Keratinocyte (primary cell): Measurements from ENCODE around the gene LSAMP. TPM values are rescaled to one million over a fixed set of nuclear protein-coding genes. Genes with fewer than 3 reads are reported as not detected.

ENCODE experiments used
- DNase-seq: peaks from one replicate; pipeline ENCODE4 v3.0.0-alpha.2; 2011; ENCODE audit warnings: low read depth, missing footprints, low spot score
- FAIRE-seq: peaks from 2 replicates; lab custom pipeline; 2011; peaks lifted over from hg19 to GRCh38; lab: Jason Lieb, UNC
- H2AFZ ChIP-seq: 2 replicates; pipeline ENCODE4 v1.6.0; 2012; ENCODE audit warnings: low read length, control low read depth, inconsistent platforms; ENCODE audit not compliant: control insufficient read depth
- H3K27ac ChIP-seq: 2 replicates; pipeline ENCODE4 v1.5.1; 2011; ENCODE audit warnings: low read length; ENCODE audit not compliant: control insufficient read depth, insufficient read depth
- H3K27me3 ChIP-seq: 3 replicates; pipeline ENCODE4 v1.6.0; 2011; ENCODE audit warnings: low read length; ENCODE audit not compliant: control insufficient read depth, insufficient read depth; ENCODE audit errors: extremely low read depth
- H3K36me3 ChIP-seq, 2 experiments: 2 replicates in 1 of 2; 3 replicates in 1 of 2; pipeline ENCODE4 v1.5.1; 2011; ENCODE audit warnings: low read length in 2 of 2, mild to moderate bottlenecking in 1 of 2; ENCODE audit not compliant: control insufficient read depth in 2 of 2, insufficient read depth in 2 of 2; ENCODE audit errors: extremely low read depth in 1 of 2
- H3K4me1 ChIP-seq: 3 replicates; pipeline ENCODE4 v1.5.1; 2011; ENCODE audit warnings: low read length; ENCODE audit not compliant: control insufficient read depth, insufficient read depth; ENCODE audit errors: extremely low read depth
- H3K4me2 ChIP-seq: 3 replicates; pipeline ENCODE4 v1.6.0; 2011; ENCODE audit warnings: low read depth, low read length; ENCODE audit not compliant: control insufficient read depth, insufficient read depth; ENCODE audit errors: extremely low read depth
- H3K4me3 ChIP-seq, 3 experiments: fragments of 200-600 bp in 1 of 3; sonication (generic) in 1 of 3; 2 replicates in 2 of 3; 3 replicates in 1 of 3; pipeline ENCODE4 v1.5.1; 2011 to 2016; ENCODE audit warnings: low read length in 3 of 3, mild to moderate bottlenecking in 3 of 3, control low read depth in 2 of 3, inconsistent platforms in 1 of 3, low read depth in 1 of 3, mixed read lengths in 1 of 3, mixed run types in 1 of 3, moderate library complexity in 1 of 3; ENCODE audit not compliant: control insufficient read depth in 2 of 3, insufficient read depth in 2 of 3; ENCODE audit errors: extremely low read depth in 1 of 3
- H3K79me2 ChIP-seq: 2 replicates; pipeline ENCODE4 v1.6.0; 2012; ENCODE audit warnings: low read length; ENCODE audit not compliant: control insufficient read depth, insufficient read depth
- H3K9ac ChIP-seq: 3 replicates; pipeline ENCODE4 v1.6.0; 2011; ENCODE audit warnings: low read length; ENCODE audit not compliant: control insufficient read depth, insufficient read depth; ENCODE audit errors: extremely low read depth
- H3K9me1 ChIP-seq: 3 replicates; pipeline ENCODE4 v1.6.0; 2011; ENCODE audit warnings: low read length; ENCODE audit not compliant: control insufficient read depth, insufficient read depth; ENCODE audit errors: extremely low read depth
- H3K9me3 ChIP-seq: 2 replicates; pipeline ENCODE4 v1.5.1; 2012; ENCODE audit warnings: low read depth, low read length; ENCODE audit not compliant: control insufficient read depth
- H4K20me1 ChIP-seq: 3 replicates; pipeline ENCODE4 v1.6.0; 2011; ENCODE audit warnings: low read length; ENCODE audit not compliant: control insufficient read depth, insufficient read depth; ENCODE audit errors: extremely low read depth
- CTCF ChIP-seq, 3 experiments: IDR thresholded peaks in 1 of 3; conservative IDR thresholded peaks in 1 of 3; optimal IDR thresholded peaks in 1 of 3; 2 replicates in 2 of 3; 3 replicates in 1 of 3; pipeline versions ENCODE3 to v1.5.1; 2011; ENCODE audit warnings: low read length in 3 of 3, mild to moderate bottlenecking in 3 of 3, moderate library complexity in 2 of 3, control low read depth in 1 of 3, inconsistent platforms in 1 of 3; ENCODE audit not compliant: insufficient read depth in 2 of 3; ENCODE audit errors: extremely low read depth in 1 of 3
- EZH2 ChIP-seq: IDR thresholded peaks from one replicate; pipeline ENCODE4 v1.6.1; 2012; ENCODE audit warnings: inconsistent platforms, mild to moderate bottlenecking, low read length, moderate library complexity
- dilution Hi-C: fragments of 300-500 bp; cut with MboI; formaldehyde crosslinking; loops from one replicate; pipeline ENCODE4 v1.7.0; 2020; ENCODE audit warnings: low sequenced_read_pairs; ENCODE audit not compliant: extremely low pct_ligation_motif_present
- polyA plus RNA-seq, 5 experiments: library from polyadenylated mRNA; depleted of rRNA in 3 of 5; stranded (reverse) in 3 of 5; stranded (forward) in 1 of 5; unstranded in 1 of 5; fragments of >200 nt; gene quantifications; 1 replicate in 1 of 5; 2 replicates in 3 of 5; 3 replicates in 1 of 5; pipeline versions ENCODE4 v1.2.1 to v1.2.3, GENCODE V29; 2011 to 2012; ENCODE audit warnings: missing spikeins in 2 of 5, low read depth in 1 of 5, low replicate concordance in 1 of 5

The LSAMP gene
- polyA plus RNA-seq, 1 donor (not counting 4 experiments of a cell fraction or from before 2014, with no cell fraction given) = 0.12 TPM

DNA sequence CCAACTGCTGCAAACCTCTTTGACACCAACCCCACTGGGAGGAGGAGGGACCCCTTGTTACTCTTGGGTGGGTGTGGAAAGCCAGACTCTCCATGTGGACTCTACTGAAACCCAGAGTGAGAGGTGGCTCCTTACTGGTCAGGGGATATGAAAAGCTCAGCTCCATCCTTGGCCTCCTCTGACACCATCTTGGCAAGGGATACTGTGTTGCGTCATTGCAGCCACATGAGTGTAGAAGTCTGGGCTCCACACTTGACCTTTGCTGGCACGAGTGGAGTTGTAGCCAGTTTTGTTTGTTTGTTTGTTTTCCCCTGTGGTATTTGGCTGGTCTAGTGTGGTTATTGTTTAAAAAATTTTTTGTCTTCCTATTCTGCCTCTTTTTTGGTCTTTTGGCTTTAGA lies 532.9 kb downstream of the LSAMP start:
- H3K4me2 ChIP-seq = no peak overlapping the region
- dilution Hi-C loops = no loop called here
- no peaks in the 10 kb centered on the region for H3K4me1 ChIP-seq
- TF ChIP-seq EZH2 (no peak), CTCF (optimal IDR thresholded peaks at IDR 0.05 in 1 of 3, IDR thresholded peaks at IDR 0.05 in 1 of 3, conservative IDR thresholded peaks at IDR 0.05 in 1 of 3; ENCODE audit: extremely low read depth in 1 of 3, insufficient read depth in 2 of 3, low read length in 3 of 3) (no peak)
- no peak overlapping the region for H3K9ac ChIP-seq
- no peaks in the 10 kb centered on the region for H3K9me3 ChIP-seq
- DNase-seq = no peak
- no peaks in the 10 kb centered on the region for H4K20me1 ChIP-seq
- H3K36me3 ChIP-seq = no peaks in the 10 kb centered on the region
- no peaks in the 10 kb centered on the region for H3K27me3 ChIP-seq
- no peak for FAIRE-seq
- H3K27ac ChIP-seq = no peak overlapping the region
- no peak overlapping the region for H2AFZ ChIP-seq
- H3K9me1 ChIP-seq = no peaks in the 10 kb centered on the region
- H3K79me2 ChIP-seq = no peaks in the 10 kb centered on the region
- H3K4me3 ChIP-seq = no peak overlapping the region

- Histone ChIP-seq H3K9me3 (no peaks in the 10 kb centered on the region), H3K4me2 (no peak overlapping the region), H3K9me1 (no peaks in the 10 kb centered on the region), H3K4me3 (no peak overlapping the region), H3K9ac (no peak overlapping the region), H3K36me3 (no peaks in the 10 kb centered on the region), H3K4me1 (no peaks in the 10 kb centered on the region), H3K27me3 (no peaks in the 10 kb centered on the region), H3K27ac (no peak overlapping the region), H2AFZ (no peak overlapping the region), H3K79me2 (no peaks in the 10 kb centered on the region), H4K20me1 (no peaks in the 10 kb centered on the region)
- dilution Hi-C loops = no loop called here
- DNase-seq (no peak), FAIRE-seq (no peak)
- TF ChIP-seq EZH2 (no peak), CTCF (optimal IDR thresholded peaks at IDR 0.05 in 1 of 3, IDR thresholded peaks at IDR 0.05 in 1 of 3, conservative IDR thresholded peaks at IDR 0.05 in 1 of 3; ENCODE audit: extremely low read depth in 1 of 3, insufficient read depth in 2 of 3, low read length in 3 of 3) (no peak)
These were observed 539.4 kb downstream of the LSAMP start for GRCh38 chr3:115905871-115906270.
